ENCODE data around the gene HNRNPA0.

- TF ChIP-seq CTCF (conservative IDR thresholded peaks at IDR 0.05; ENCODE audit: low read length): no peak
- no peak for TF ChIP-seq EZH2phosphoT487 (IDR thresholded peaks at IDR 0.05; ENCODE audit: borderline replicate concordance)
Observed at GRCh38 chr5:137710086-137710485, 44.1 kb downstream of the HNRNPA0 start.

Measured in Loucy (cell line).